Measurements from ENCODE around the gene CLEC4A. TPM values are rescaled to one million over a fixed set of nuclear protein-coding genes. Genes with fewer than 3 reads are reported as not detected.
A peak's percentile ranks its signal among the peaks of the same experiment; 100 is the strongest.
"Not testable (repeated sequence)": the region's sequence is repeated elsewhere in the genome, so short reads cannot be mapped to it uniquely, and the experiment has no call there.

CLEC4A gene
- polyA plus RNA-seq, 3 donors = 1.6 to 1.9 (median 1.8) TPM

GRCh38 chr12:8133636-8134397, 10.4 kb downstream of the CLEC4A start:
- not testable (repeated sequence) for DNase-seq (ENCODE audit: low read depth in 3 of 3, low spot score in 2 of 3)

GRCh38 chr12:8134398-8134930, 11.0 kb downstream of the CLEC4A start:
- not testable (repeated sequence) for DNase-seq (ENCODE audit: low read depth in 3 of 3, low spot score in 2 of 3)

GRCh38 chr12:8141647-8142046, 18.2 kb downstream of the CLEC4A start:
- DNase-seq (ENCODE audit: low read depth in 3 of 3, low spot score in 2 of 3) = not testable (repeated sequence)

GRCh38 chr12:8143261-8143660, 19.8 kb downstream of the CLEC4A start:
- DNase-seq (ENCODE audit: low read depth in 3 of 3, low spot score in 2 of 3) = no peak

- DNase-seq (ENCODE audit: low read depth in 3 of 3, low spot score in 2 of 3) = peak in 2 of 3 donors; percentile 15 to 19
Observed at GRCh38 chr12:8145754-8146441, 22.5 kb downstream of the CLEC4A start.

GRCh38 chr12:8146442-8146771, 23.0 kb downstream of the CLEC4A start:
- DNase-seq (ENCODE audit: low read depth in 3 of 3, low spot score in 2 of 3) = no peak

- no peak for DNase-seq (ENCODE audit: low read depth in 3 of 3, low spot score in 2 of 3)
Observed at GRCh38 chr12:8154526-8154925, 31.1 kb downstream of the CLEC4A start.

- DNase-seq (ENCODE audit: low read depth in 3 of 3, low spot score in 2 of 3) = no peak
Observed at GRCh38 chr12:8156416-8156815, 33.0 kb downstream of the CLEC4A start.

- no peak for DNase-seq (ENCODE audit: low read depth in 3 of 3, low spot score in 2 of 3)
Observed at GRCh38 chr12:8156845-8157244, 33.4 kb downstream of the CLEC4A start, which contains the start of gene ZNF705A. ZNF705A (plus strand) TSS chr12:8157015; CDS start chr12:8172626, 15,611 bp downstream.

GRCh38 chr12:8157484-8158198, 34.2 kb downstream of the CLEC4A start:
- DNase-seq (ENCODE audit: low read depth in 3 of 3, low spot score in 2 of 3) = no peak

GRCh38 chr12:8172911-8173310, 49.5 kb downstream of the CLEC4A start:
- not testable (repeated sequence) for DNase-seq (ENCODE audit: low read depth in 3 of 3, low spot score in 2 of 3)

GRCh38 chr12:8179989-8180585, 56.7 kb downstream of the CLEC4A start:
- peak in 2 of 3 donors; percentile 24 to 48 for DNase-seq (ENCODE audit: low read depth in 3 of 3, low spot score in 2 of 3)

GRCh38 chr12:8181271-8181670, 57.9 kb downstream of the CLEC4A start:
- DNase-seq (ENCODE audit: low read depth in 3 of 3, low spot score in 2 of 3) = not testable (repeated sequence)

- DNase-seq (ENCODE audit: low read depth in 3 of 3, low spot score in 2 of 3) = not testable (repeated sequence)
Observed at GRCh38 chr12:8182923-8183322, 59.5 kb downstream of the CLEC4A start.

- DNase-seq (ENCODE audit: low read depth in 3 of 3, low spot score in 2 of 3) = not testable (repeated sequence)
Observed at GRCh38 chr12:8183346-8183745, 59.9 kb downstream of the CLEC4A start.

- not testable (repeated sequence) for DNase-seq (ENCODE audit: low read depth in 3 of 3, low spot score in 2 of 3)
Observed at GRCh38 chr12:8184206-8184605, 60.8 kb downstream of the CLEC4A start.

- not testable (repeated sequence) for DNase-seq (ENCODE audit: low read depth in 3 of 3, low spot score in 2 of 3)
Observed at GRCh38 chr12:8188088-8188487, 64.7 kb downstream of the CLEC4A start.

All from right renal cortex interstitium (tissue), 3 donors.